ACHN (cell line): ENCODE measurements around the gene TAF11L14.
"Not testable (repeated sequence)": the region's sequence is repeated elsewhere in the genome, so short reads cannot be mapped to it uniquely, and the experiment has no call there.

Experiments
- DNase-seq: peaks from one replicate; pipeline ENCODE4 v3.0.0-alpha.2; 2015
- in situ Hi-C: cut with HindIII; loops from 2 replicates; pipeline ENCODE4 v1.10.0; 2017; ENCODE audit warnings: low sequenced_read_pairs, low pct_ligation_motif_present, low pct_unique_long_range_greater_than_20kb

Gene TAF11L14

GRCh38 chr5:17634160-17634559 lies at the start of gene TAF11L14:
Gene TAF11L14 (plus strand): TSS chr5:17634460.
- no peak for DNase-seq
- in situ Hi-C loops = no loop called here

- DNase-seq, in situ Hi-C loops: not testable (repeated sequence)
These were observed 48.6 kb upstream of the TAF11L14 start, which contains the start of gene TAF11L7 for GRCh38 chr5:17585658-17586057. Gene TAF11L7 (minus strand): TSS chr5:17585758.

GRCh38 chr5:17590860-17591259 lies 43.4 kb upstream of the TAF11L14 start, which contains the start of gene TAF11L8:
Gene TAF11L8 (minus strand): TSS chr5:17590960.
- in situ Hi-C loops, DNase-seq: not testable (repeated sequence)

GRCh38 chr5:17594255-17594654 lies 40.0 kb upstream of the TAF11L14 start, which contains the start of gene TAF11L9:
Gene TAF11L9 (minus strand): TSS chr5:17594394.
- DNase-seq, in situ Hi-C loops: not testable (repeated sequence)

GRCh38 chr5:17597728-17598127 lies 36.5 kb upstream of the TAF11L14 start, which contains the start of gene TAF11L10:
Gene TAF11L10 (minus strand): TSS chr5:17597828.
- in situ Hi-C loops, DNase-seq: not testable (repeated sequence)

- in situ Hi-C loops = not testable (repeated sequence)
These were observed 30.4 kb upstream of the TAF11L14 start, which contains the start of gene TAF11L11 for GRCh38 chr5:17603880-17604279. Gene TAF11L11 (plus strand): TSS chr5:17604183.

GRCh38 chr5:17604951-17605350 lies 29.3 kb upstream of the TAF11L14 start:
- no peak for DNase-seq
- in situ Hi-C loops = no loop called here

More at GRCh38 chr5:17603880-17604279, 30.4 kb upstream of the TAF11L14 start, which contains the start of gene TAF11L11:
- not testable (repeated sequence) for DNase-seq

GRCh38 chr5:17607461-17607860 lies 26.8 kb upstream of the TAF11L14 start:
- in situ Hi-C loops, DNase-seq: not testable (repeated sequence)

- in situ Hi-C loops, DNase-seq: not testable (repeated sequence)
These were observed 24.2 kb upstream of the TAF11L14 start, which contains the start of gene TAF11L12 for GRCh38 chr5:17610092-17610491. Gene TAF11L12 (plus strand): TSS chr5:17610392.

- in situ Hi-C loops = no loop called here
- no peak for DNase-seq
These were observed 19.2 kb upstream of the TAF11L14 start for GRCh38 chr5:17614872-17615605.

- DNase-seq = no peak
- in situ Hi-C loops = no loop called here
These were observed 14.9 kb upstream of the TAF11L14 start for GRCh38 chr5:17619354-17619753.

GRCh38 chr5:17620627-17621026 lies 13.6 kb upstream of the TAF11L14 start:
- in situ Hi-C loops = no loop called here
- no peak for DNase-seq

GRCh38 chr5:17625686-17626085 lies 8.6 kb upstream of the TAF11L14 start:
- DNase-seq = no peak
- in situ Hi-C loops = no loop called here

- DNase-seq, in situ Hi-C loops: not testable (repeated sequence)
These were observed 2.5 kb upstream of the TAF11L14 start, which contains the start of gene TAF11L13 for GRCh38 chr5:17631788-17632187. Gene TAF11L13 (plus strand): TSS chr5:17632088.

- in situ Hi-C loops, DNase-seq: not testable (repeated sequence)
These were observed 15.0 kb downstream of the TAF11L14 start for GRCh38 chr5:17649232-17649631.

- in situ Hi-C loops = not testable (repeated sequence)
These were observed 21.0 kb downstream of the TAF11L14 start for GRCh38 chr5:17655201-17655759.

GRCh38 chr5:17655921-17656320 lies 21.7 kb downstream of the TAF11L14 start:
- in situ Hi-C loops = no loop called here
- no peak for DNase-seq

More at GRCh38 chr5:17655201-17655759, 21.0 kb downstream of the TAF11L14 start:
- DNase-seq = not testable (repeated sequence)

- no peak for DNase-seq
- in situ Hi-C loops = no loop called here
These were observed 28.9 kb downstream of the TAF11L14 start for GRCh38 chr5:17663182-17663581.

- in situ Hi-C loops = no loop called here
These were observed 31.6 kb downstream of the TAF11L14 start for GRCh38 chr5:17665836-17666235.

More at GRCh38 chr5:17665836-17666235, 31.6 kb downstream of the TAF11L14 start:
- DNase-seq = no peak
